A549 treated with Mapracorat at 1 μM for 4 hours (cell line): ENCODE measurements around the gene COL21A1. TPM values are rescaled to one million over a fixed set of nuclear protein-coding genes. Genes with fewer than 3 reads are reported as not detected.

Experiments
- total RNA-seq: library from RNA; stranded (reverse); fragments of 200-300 nt; extraction: Qiagen RNA extraction; gene quantifications from 5 replicates; pipeline ENCODE4 v1.2.3, GENCODE V29; 2022

COL21A1 gene
- total RNA-seq, result 0.50 to 1.0 TPM (median 0.60 TPM) in 5 replicates

DNA sequence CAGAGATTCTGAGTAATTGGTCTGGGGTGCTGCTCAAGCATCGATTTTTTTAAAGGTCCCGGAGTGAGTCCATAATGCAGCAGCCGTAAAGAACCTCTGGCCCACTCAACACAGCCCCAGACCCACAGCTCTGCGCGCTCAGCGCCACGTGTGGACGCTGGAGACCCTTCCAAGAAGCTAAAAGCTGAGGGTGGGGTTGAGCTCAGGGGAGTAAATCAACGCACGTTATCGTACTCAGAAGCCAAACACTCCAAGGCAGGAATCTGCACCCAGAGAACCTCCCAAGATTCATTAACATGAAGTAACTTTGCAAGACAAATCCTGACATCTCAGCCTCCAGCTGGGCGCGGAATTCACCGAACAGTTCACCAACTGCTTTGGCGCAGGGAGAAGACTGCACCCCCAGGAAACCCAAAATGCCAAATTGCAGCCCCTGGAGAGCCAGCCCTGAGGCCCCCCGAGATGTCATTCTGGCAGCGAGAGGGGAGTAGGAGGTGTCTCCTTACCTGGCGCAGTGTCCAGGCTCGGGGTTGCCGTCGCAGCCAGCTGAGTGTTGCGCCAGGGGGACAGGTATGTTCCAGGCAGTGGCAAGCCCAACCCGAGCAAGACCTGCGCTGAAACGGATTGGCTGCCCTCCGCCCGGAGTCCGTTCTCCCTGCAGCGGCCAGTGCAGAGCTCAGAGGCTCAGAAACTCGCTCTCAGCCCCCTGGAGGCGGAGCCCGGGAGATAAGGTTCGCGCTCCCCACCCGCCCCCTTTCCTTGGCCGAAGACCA is at the start of gene COL21A1:
COL21A1 (minus strand) TSS at position 700 of the 773 bp plus-strand sequence. CDS start 64,962 bp downstream, outside the sequence.

